H9 (cell line): ENCODE data around the gene MBLAC2. TPM values are rescaled to one million over a fixed set of nuclear protein-coding genes. Genes with fewer than 3 reads are reported as not detected.

Experiments used
- DNase-seq: peaks from one replicate; pipeline ENCODE4 v3.0.0-alpha.2; 2017
- H2AFZ ChIP-seq: one replicate; pipeline ENCODE4 v1.6.1; 2013; ENCODE audit warnings: mild to moderate bottlenecking, low read length, control low read depth, moderate library complexity
- H2AK5ac ChIP-seq: 2 replicates; pipeline ENCODE4 v1.6.1; 2013; ENCODE audit warnings: low read length, control low read depth, mixed read lengths; ENCODE audit not compliant: insufficient read length
- H2BK120ac ChIP-seq: one replicate; pipeline ENCODE4 v1.6.1; 2013; ENCODE audit warnings: low read depth, mild to moderate bottlenecking, low read length, control low read depth, inconsistent platforms; ENCODE audit not compliant: poor library complexity, severe bottlenecking
- H2BK12ac ChIP-seq: 2 replicates; pipeline ENCODE4 v1.6.1; 2013; ENCODE audit warnings: low read length, control low read depth, mixed read lengths, low read depth; ENCODE audit not compliant: insufficient read length
- H2BK15ac ChIP-seq: 2 replicates; pipeline ENCODE4 v1.6.1; 2013; ENCODE audit warnings: low read depth, low read length, control low read depth
- H2BK20ac ChIP-seq: one replicate; pipeline ENCODE4 v1.6.1; 2013; ENCODE audit warnings: low read depth, mild to moderate bottlenecking, low read length, control low read depth, inconsistent platforms; ENCODE audit not compliant: poor library complexity, severe bottlenecking
- H2BK5ac ChIP-seq: 2 replicates; pipeline ENCODE4 v1.6.1; 2013; ENCODE audit warnings: low read length, control low read depth, mixed read lengths; ENCODE audit not compliant: insufficient read length
- H3K14ac ChIP-seq: 2 replicates; pipeline ENCODE4 v1.6.1; 2013; ENCODE audit warnings: low read length, control low read depth; ENCODE audit not compliant: insufficient read depth
- H3K18ac ChIP-seq: 2 replicates; pipeline ENCODE4 v1.6.1; 2013; ENCODE audit warnings: low read depth, mild to moderate bottlenecking, mixed read lengths, low read length, control low read depth; ENCODE audit not compliant: insufficient read length
- H3K23ac ChIP-seq: 2 replicates; pipeline ENCODE4 v1.6.1; 2013; ENCODE audit warnings: low read length, control low read depth, mixed read lengths, low read depth; ENCODE audit not compliant: insufficient read length
- H3K23me2 ChIP-seq: 2 replicates; pipeline ENCODE4 v1.6.1; 2013; ENCODE audit warnings: low read depth, mild to moderate bottlenecking, mixed read lengths, low read length, control low read depth; ENCODE audit not compliant: insufficient read length, poor library complexity, severe bottlenecking
- H3K27ac ChIP-seq: 2 replicates; pipeline ENCODE4 v1.5.1; 2013; ENCODE audit warnings: low read length, control low read depth, mixed read lengths, low read depth; ENCODE audit not compliant: insufficient read length
- H3K27me3 ChIP-seq: 2 replicates; pipeline ENCODE4 v1.6.1; 2013; ENCODE audit warnings: low read length, control low read depth, inconsistent platforms; ENCODE audit not compliant: insufficient read depth
- H3K4ac ChIP-seq: 2 replicates; pipeline ENCODE4 v1.6.1; 2013; ENCODE audit warnings: low read depth, mild to moderate bottlenecking, control low read depth, inconsistent platforms, low read length, moderate library complexity
- H3K4me1 ChIP-seq: 2 replicates; pipeline ENCODE4 v1.6.1; 2013; ENCODE audit warnings: low read length, control low read depth, inconsistent platforms; ENCODE audit not compliant: insufficient read depth
- H3K4me2 ChIP-seq: 2 replicates; pipeline ENCODE4 v1.6.1; 2013; ENCODE audit warnings: low read length, control low read depth, mixed read lengths; ENCODE audit not compliant: insufficient read length, insufficient read depth
- H3K56ac ChIP-seq: 2 replicates; pipeline ENCODE4 v1.6.1; 2013; ENCODE audit warnings: low read depth, mild to moderate bottlenecking, mixed read lengths, low read length, control low read depth; ENCODE audit not compliant: insufficient read length
- H3K79me1 ChIP-seq: 2 replicates; pipeline ENCODE4 v1.6.1; 2013; ENCODE audit warnings: low read depth, mild to moderate bottlenecking, moderate library complexity, low read length, control low read depth, inconsistent platforms; ENCODE audit not compliant: insufficient read depth, poor library complexity, severe bottlenecking
- H3K79me2 ChIP-seq: 2 replicates; pipeline ENCODE4 v1.6.1; 2013; ENCODE audit warnings: low read length, control low read depth, inconsistent platforms; ENCODE audit not compliant: insufficient read depth
- H3K9ac ChIP-seq: 2 replicates; pipeline ENCODE4 v1.6.1; 2013; ENCODE audit warnings: low read length, control low read depth, mixed read lengths; ENCODE audit not compliant: insufficient read length; ENCODE audit errors: extremely low read depth
- H3K9me3 ChIP-seq: one replicate; pipeline ENCODE4 v1.6.1; 2013; ENCODE audit warnings: low read depth, low read length, inconsistent platforms; ENCODE audit not compliant: control insufficient read depth
- H3T11ph ChIP-seq: one replicate; pipeline ENCODE4 v1.6.1; 2013; ENCODE audit warnings: mild to moderate bottlenecking, low read length, control low read depth, inconsistent platforms
- H4K20me1 ChIP-seq: one replicate; pipeline ENCODE4 v1.6.1; 2013; ENCODE audit not compliant: control insufficient read depth, insufficient read length, insufficient read depth
- H4K5ac ChIP-seq: 2 replicates; pipeline ENCODE4 v1.6.1; 2013; ENCODE audit warnings: low read depth, mild to moderate bottlenecking, mixed read lengths, low read length, control low read depth; ENCODE audit not compliant: insufficient read length
- H4K8ac ChIP-seq: replicated peaks from 2 replicates; pipeline ENCODE4 v1.6.1; 2013; ENCODE audit warnings: low read length, control low read depth, mixed read lengths, low read depth; ENCODE audit not compliant: insufficient read length
- H4K91ac ChIP-seq: 2 replicates; pipeline ENCODE4 v1.6.1; 2013; ENCODE audit warnings: low read depth, mild to moderate bottlenecking, moderate library complexity, mixed read lengths, low read length, control low read depth; ENCODE audit not compliant: insufficient read length
- H3K27ac Mint-ChIP-seq, 3 experiments: 2 replicates in 2 of 3; 3 replicates in 1 of 3; pipeline ENCODE4 v1.8.0; 2020 to 2021; ENCODE audit warnings: mixed read lengths in 3 of 3, mild to moderate bottlenecking in 1 of 3, moderate library complexity in 1 of 3
- H3K27me3 Mint-ChIP-seq: 2 replicates; pipeline ENCODE4 v1.8.0; 2021; ENCODE audit warnings: low read depth, mild to moderate bottlenecking, moderate library complexity, mixed read lengths
- H3K36me3 Mint-ChIP-seq, 3 experiments: 2 replicates in 2 of 3; 3 replicates in 1 of 3; pipeline ENCODE4 v1.8.0; 2020 to 2021; ENCODE audit warnings: low read depth in 3 of 3, mixed read lengths in 3 of 3; ENCODE audit not compliant: insufficient read depth in 1 of 3
- H3K4me1 Mint-ChIP-seq, 2 experiments: 2 replicates each; pipeline ENCODE4 v1.8.0; 2020; ENCODE audit warnings: mixed read lengths in 2 of 2
- H3K4me3 Mint-ChIP-seq, 2 experiments: 2 replicates in 1 of 2; 3 replicates in 1 of 2; pipeline ENCODE4 v1.8.0; 2020 to 2021; ENCODE audit warnings: mild to moderate bottlenecking in 2 of 2, mixed read lengths in 2 of 2, moderate library complexity in 1 of 2
- H3K9me3 Mint-ChIP-seq, 2 experiments: 2 replicates in 1 of 2; 3 replicates in 1 of 2; pipeline ENCODE4 v1.8.0; 2020; ENCODE audit warnings: mild to moderate bottlenecking in 2 of 2, mixed read lengths in 2 of 2, moderate library complexity in 1 of 2
- WGBS: extraction: QIAGEN DNeasy Blood & Tissue Kit; methylation state at CpG from one replicate; pipeline ENCODE4 v1.1.7; 2013; ENCODE audit warnings: missing lambda C conversion rate, low lambda C conversion rate, mixed read lengths; ENCODE audit not compliant: insufficient read length; ENCODE audit errors: extremely low coverage; 5-methylcytosine and 5-hydroxymethylcytosine counted together
- total RNA-seq: library from RNA; stranded (reverse); gene quantifications from 2 replicates; pipeline ENCODE4 v1.2.1, GENCODE V29; 2021
- TF ChIP-seq, protein P1 (sequence below): fragments of 200-600 bp; sonication (generic); conservative IDR thresholded peaks from 3 replicates; pipeline ENCODE4 v1.8.0; 2021; ENCODE audit warnings: antibody characterized with exemption, mild to moderate bottlenecking

MBLAC2 gene
- total RNA-seq, 1 experiment from 2014 or later: 4.9 TPM

DNA sequence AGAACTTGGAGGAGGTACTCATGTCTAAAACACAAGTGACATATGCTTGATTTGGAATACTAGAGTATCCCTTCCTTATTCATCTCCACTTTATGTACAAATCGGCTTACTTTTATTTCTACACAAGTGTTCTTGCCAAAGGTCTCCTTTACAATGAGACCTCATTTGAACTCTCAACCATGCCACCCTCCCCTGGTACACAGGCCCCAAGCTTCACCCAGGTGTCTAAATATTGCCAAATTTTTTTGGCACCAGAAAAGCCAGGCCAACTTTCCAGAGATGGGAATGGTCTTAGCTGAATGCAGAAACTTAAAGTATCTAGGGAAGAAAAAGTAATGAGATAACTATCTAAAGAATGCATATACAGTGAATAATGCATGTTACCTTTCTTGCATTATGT is 35.9 kb upstream of the MBLAC2 start:
- Mint-ChIP-seq H3K4me3 (no peak overlapping the region), H3K4me1 (no peaks in the 10 kb centered on the region), H3K36me3 (peaks cover 31 to 56% (median 33%) of the 10 kb centered on the region in 3 experiments; a peak in 6 of 7 replicates), H3K27ac (no peak overlapping the region), H3K27me3 (no peaks in the 10 kb centered on the region), H3K9me3 (no peaks in the 10 kb centered on the region)
- Histone ChIP-seq H3K4me1 (no peaks in the 10 kb centered on the region), H4K8ac (no peak overlapping the region), H3K79me1 (peaks cover 3% of the 10 kb centered on the region), H4K5ac (no peak overlapping the region), H3K9ac (no peak overlapping the region), H2BK5ac (no peak overlapping the region), H2AK5ac (no peak overlapping the region), H2AFZ (no peak overlapping the region), H3K27me3 (no peaks in the 10 kb centered on the region), H2BK15ac (no peak overlapping the region), H3K56ac (no peak overlapping the region), H4K91ac (no peak overlapping the region), H2BK20ac (no peak overlapping the region), H2BK120ac (no peak overlapping the region), H3K27ac (no peak overlapping the region), H3K79me2 (no peaks in the 10 kb centered on the region), H2BK12ac (no peak overlapping the region), H3K4me2 (no peak overlapping the region), H3K18ac (no peak overlapping the region), H3K23me2 (no peaks in the 10 kb centered on the region), H3K23ac (no peak overlapping the region), H3K4ac (no peak overlapping the region), H3K9me3 (no peaks in the 10 kb centered on the region), H3K14ac (no peak overlapping the region), H4K20me1 (no peaks in the 10 kb centered on the region), H3T11ph (no peak overlapping the region)
- DNase-seq: no peak
- no CpG with 5 or more reads among the region's 1 CpG for WGBS
- TF ChIP-seq, protein P1, sequence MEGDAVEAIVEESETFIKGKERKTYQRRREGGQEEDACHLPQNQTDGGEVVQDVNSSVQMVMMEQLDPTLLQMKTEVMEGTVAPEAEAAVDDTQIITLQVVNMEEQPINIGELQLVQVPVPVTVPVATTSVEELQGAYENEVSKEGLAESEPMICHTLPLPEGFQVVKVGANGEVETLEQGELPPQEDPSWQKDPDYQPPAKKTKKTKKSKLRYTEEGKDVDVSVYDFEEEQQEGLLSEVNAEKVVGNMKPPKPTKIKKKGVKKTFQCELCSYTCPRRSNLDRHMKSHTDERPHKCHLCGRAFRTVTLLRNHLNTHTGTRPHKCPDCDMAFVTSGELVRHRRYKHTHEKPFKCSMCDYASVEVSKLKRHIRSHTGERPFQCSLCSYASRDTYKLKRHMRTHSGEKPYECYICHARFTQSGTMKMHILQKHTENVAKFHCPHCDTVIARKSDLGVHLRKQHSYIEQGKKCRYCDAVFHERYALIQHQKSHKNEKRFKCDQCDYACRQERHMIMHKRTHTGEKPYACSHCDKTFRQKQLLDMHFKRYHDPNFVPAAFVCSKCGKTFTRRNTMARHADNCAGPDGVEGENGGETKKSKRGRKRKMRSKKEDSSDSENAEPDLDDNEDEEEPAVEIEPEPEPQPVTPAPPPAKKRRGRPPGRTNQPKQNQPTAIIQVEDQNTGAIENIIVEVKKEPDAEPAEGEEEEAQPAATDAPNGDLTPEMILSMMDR: no peak
